Peyer's patch (tissue), 4 donors: ENCODE measurements around the gene PTP4A2.

Source experiments
- CTCF ChIP-seq, 6 experiments: fragments of 450-650 bp in 4 of 6; fragments of 200-600 bp in 2 of 6; sonication (generic) in 1 of 6; IDR thresholded peaks; one replicate each; pipeline ENCODE4 v1.5.1; 2017 to 2019; ENCODE audit warnings: antibody characterized with exemption in 6 of 6, mild to moderate bottlenecking in 3 of 6, moderate library complexity in 1 of 6
- POLR2A ChIP-seq, 2 donors: fragments of 450-650 bp; IDR thresholded peaks; one replicate each; pipeline ENCODE4 v1.5.1; 2017; ENCODE audit warnings: antibody characterized with exemption in 2 of 2, mild to moderate bottlenecking in 2 of 2, moderate library complexity in 2 of 2

GRCh38 chr1:31926853-31927660 is 11.1 kb downstream of the PTP4A2 start:
- TF ChIP-seq CTCF (IDR thresholded peaks at IDR 0.05): no peak
- no peak for TF ChIP-seq POLR2A (IDR thresholded peaks at IDR 0.05)
